Stimulated activated CD8-positive, alpha-beta memory T cell treated with anti-CD3 and anti-CD28 coated beads, Interleukin-4, amount 100 ng/mL, for 24 hours (primary cell): Measurements from ENCODE around the gene PLB1.
"Not testable (repeated sequence)": the region's sequence is repeated elsewhere in the genome, so short reads cannot be mapped to it uniquely, and the experiment has no call there.

Source experiments
- DNase-seq: peaks from one replicate; pipeline ENCODE4 v3.0.0-alpha.2; 2020; ENCODE audit warnings: low read depth

The PLB1 gene

DNA sequence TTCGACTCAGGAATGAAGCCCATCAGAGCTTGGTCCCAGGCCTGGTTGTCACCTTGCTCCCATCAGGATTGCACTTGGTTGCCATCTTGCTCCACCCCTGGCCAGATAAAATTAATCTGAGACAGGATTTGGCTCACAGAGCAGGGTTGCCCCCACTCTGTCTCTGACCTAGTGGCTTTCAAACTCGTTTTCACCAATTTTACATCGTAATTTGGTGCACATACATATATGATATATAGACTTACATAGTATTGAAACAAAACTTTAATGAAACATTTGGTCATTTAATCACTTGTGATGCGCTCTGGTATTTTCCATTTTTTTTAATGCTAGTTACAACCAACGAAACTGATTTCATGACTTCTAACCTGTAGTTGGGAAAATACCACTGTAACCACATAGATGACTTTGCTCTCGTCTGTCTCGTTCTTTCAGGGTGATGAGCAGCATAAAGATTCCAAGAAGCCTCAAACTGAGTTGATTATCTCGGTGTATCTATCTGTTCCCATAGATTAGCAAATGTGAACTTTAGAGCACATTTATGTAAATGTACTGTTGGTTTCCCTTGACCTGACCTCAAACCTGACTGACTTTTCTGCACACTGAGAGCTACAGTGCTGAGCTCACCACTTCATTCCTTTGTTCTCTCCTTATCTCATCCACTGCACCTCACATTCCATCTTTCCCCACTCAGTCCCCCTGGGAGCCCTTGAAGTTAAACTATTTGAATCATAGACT is 30.5 kb upstream of the PLB1 start:
- DNase-seq = no peak

DNA sequence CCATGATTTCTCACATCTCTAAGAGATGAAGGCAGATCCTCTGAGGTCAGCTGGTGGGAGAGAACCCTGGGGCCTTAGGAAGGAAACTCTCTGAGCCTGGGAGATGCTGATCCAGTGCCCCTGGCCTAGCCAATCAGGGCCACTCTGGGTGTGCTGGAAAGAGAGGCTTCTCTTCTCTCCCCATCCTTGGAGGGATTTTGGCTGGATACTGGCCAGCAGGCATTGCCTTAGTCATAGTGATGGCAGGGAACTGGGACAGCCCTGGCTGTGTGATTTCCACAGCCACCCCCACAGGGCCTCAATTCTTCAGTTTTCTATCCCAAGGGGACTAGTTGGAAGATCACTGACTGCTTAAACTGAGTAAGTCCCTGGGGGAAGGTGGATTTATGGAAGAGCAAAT is 26.6 kb upstream of the PLB1 start:
- DNase-seq = no peak

DNA sequence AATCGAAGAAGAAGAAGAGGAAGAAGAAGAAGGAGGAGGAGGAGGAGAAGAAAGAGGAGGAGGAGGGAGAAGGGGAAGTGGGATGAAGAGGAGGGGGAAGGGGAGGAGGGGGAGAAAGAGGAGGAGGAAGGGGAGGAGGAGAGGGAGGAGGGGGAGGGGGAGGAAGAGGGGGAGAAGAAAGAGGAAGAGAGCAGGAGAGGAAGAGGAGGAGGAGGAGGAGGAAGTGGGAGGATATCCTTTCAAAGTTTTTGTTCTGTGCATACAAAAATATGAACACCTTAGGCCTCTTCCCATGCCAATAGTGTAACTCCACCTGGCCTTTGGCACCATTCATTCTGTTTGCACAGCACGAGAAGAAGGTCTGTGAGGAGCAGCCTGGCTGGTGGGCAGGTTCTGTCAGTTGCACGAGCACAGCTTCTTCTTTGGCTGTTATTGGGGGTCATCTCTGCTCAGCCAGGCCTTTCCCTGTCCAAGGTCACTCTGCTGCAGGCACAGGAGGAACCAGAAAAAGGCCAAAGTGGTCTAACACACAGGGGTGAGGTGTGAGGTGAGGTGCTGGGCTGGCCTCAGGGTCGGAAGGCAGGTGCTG is 25.8 kb upstream of the PLB1 start:
- DNase-seq = no peak

DNA sequence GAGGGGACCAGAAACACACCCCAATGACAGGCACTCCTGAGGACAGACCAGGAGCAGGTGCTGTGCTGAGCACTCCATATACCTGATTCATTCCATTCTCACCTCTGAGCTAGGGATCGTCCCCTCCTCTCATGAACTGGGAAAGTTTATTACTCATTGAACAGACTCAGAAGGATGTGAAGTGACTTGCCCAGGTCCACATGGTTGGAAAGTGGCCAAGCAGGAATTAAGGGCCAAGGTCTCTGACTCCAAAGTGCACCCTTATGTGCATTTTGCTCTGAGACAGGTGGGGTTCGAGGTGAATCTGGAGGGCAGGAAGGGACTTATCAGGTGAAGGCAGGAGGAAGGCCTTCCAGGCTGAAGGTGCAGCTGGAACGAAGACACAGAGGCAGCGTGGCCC is 25.1 kb upstream of the PLB1 start:
- DNase-seq = no peak

DNA sequence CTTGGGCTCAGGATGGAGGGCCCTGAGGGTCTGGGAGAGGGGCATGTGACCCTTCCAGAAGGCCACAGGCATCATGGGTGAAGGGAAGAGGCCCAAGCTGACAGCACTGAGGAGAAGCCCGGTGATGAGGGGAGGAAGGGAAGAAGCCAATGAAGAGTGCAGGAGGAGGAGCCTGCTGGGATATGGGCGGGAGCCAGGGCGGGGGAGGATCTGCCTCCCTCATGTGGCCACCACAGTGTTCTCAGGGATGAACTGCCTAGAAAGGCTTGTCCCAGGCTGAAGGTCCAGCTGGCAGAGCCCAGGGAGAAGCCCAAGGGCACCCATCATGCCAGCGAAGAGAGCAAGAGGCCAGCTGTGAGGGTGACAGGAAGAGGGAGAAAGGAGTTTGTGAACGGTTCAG is 24.6 kb upstream of the PLB1 start:
- DNase-seq = no peak

DNA sequence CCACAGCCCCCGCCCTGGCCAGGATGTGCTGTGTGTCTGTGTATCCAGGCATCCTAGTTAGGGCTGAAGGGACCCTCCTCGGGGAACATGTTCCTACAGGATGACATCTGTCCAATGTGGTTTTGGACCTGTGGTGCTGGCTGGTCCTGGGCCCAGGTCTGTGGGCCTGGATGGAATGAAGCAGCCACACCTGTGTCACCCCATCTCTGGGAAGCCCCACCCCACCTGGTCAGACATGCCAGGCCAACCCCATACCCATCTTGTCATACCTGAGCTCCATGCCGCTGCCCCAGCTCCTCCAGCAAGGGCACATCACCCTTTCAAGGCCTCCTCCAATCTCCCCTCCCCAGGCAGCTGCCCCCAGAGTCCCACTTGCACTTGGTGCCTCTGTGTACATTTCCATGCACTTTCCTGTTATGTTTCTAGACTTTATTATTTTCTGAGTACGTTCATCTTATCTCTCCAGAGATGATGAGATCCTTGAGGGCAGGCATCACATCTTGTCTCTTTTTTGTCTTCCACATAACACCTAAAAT is 24.1 kb upstream of the PLB1 start:
- DNase-seq = no peak

DNA sequence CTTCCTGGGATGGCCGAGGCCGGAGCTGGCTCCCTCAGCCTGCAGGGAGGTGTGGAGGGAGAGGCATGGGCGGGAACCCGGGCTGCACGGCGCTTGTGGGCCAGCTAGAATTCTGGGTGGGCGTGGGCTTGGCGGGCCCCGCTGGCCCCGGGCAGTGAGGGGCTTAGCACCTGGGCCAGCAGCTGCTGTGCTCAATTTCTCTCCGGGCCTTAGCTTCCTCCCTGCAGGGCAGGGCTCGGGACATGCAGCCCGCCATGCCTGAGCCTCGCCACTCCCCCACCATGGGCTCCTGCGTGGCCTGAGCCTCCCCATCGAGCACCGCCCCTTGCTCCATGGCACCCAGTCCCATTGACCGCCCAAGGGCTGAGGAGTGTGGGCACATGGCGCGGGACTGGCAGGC is 23.2 kb upstream of the PLB1 start:
- DNase-seq = not testable (repeated sequence)

DNA sequence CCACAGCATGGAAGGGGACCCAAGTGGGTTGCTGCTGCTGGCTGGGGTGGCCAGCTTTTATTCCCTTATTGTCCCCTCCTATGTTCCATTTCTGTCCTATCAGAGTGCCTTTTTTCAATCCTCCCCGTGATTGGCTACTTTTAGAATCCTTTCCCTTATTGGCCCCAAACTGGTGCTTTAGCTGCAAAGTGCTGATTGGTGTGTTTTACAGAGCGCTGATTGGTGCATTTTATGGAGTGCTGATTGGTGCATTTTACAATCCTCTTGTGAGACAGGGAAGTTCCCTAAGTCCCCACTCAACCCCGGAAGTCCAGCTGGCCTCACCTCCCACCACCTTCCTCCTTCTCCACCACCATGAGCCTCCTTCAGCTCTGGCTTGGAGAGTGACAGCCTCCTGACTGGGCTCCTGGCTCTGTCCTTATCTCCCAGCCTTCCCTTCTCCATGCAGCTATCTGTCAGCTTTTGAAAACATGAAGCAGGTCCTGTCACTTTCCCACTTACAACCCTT is 20.7 kb upstream of the PLB1 start:
- no peak for DNase-seq

DNA sequence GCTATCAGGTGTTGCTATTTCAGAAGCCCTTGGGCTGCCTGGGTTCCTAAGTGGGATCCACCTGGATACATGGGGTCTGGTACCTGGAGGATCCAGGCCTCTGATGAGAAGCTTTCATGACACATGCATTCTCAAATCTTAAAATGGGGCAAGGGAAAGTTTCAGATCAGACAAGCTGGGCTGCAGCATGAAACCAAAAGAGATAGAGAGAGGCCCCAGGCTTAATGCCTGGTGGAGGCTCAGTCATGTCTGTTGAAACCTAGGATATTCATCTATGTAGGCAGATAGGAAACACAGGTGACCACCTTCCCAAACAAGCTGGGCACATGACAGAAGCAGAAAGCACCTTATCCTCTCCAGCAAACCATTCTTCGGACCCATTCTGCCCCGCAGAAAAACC is 18.8 kb upstream of the PLB1 start:
- DNase-seq = no peak

DNA sequence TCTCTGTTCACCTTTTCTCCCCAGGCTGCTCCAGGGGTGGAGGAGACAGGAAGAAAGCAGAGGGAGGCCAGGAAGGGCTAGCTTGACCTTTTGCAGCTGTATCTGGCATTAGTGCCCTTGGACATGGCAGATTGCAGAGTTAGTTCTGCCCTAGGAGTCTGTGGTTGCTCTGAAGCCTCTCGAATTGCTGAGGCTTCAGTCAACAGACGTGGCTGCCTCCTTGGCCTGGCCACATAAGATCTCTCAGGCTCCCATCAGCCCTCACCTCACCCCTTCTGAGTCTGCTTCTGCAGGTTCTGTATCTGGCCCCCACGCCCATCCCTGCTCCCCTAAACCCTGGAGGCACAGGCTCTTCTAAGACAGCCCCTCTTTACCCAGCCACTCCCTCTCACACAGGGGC is 18.2 kb upstream of the PLB1 start:
- no peak for DNase-seq

DNA sequence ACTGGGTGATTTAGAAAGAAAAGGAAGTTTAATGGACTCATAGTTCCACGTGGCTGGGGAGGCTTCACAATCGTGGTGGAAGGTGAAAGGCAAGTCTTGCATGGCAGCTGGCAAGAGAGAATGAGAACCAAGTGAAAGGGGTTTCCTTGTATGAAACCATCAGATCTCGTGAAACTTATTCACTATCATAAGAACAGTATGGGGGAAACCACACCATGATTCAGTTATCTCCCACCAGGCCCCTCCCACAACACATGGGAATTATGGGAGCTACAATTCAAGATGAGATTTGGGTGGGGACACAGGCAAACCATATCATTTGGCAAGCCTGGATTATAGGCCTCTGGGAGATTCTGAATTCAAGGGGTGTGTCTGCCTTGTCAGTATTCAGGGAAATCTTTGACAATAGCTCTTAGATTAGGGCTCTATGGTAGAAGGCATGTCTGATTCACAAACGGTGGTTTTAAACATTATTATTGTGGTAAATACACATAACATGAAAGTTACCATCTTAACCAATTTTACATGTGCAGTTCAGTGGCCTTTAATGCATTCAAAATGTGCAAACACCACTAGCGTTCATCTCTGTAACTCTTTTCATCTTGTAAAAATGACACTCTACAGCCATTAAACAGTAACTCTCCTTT is 15.3 kb upstream of the PLB1 start:
- DNase-seq = no peak

DNA sequence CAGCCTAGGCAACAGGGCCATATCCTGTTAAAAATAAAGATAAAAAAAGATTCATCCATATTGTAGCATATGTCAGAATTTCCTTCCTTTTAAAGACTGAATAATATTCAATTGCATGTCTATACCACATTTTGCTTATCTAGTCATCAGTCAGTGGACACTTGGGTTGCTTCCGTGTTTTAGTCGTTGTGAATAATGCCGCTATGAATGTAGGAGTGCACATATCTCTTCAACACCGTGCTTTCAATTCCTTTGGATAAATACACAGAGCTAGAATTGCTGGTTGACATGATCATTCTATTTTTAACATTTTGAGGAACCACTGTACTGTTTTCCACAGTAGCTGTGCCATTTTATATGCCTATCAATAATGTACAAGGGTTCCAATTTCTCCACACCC is 14.0 kb upstream of the PLB1 start:
- DNase-seq = no peak

DNA sequence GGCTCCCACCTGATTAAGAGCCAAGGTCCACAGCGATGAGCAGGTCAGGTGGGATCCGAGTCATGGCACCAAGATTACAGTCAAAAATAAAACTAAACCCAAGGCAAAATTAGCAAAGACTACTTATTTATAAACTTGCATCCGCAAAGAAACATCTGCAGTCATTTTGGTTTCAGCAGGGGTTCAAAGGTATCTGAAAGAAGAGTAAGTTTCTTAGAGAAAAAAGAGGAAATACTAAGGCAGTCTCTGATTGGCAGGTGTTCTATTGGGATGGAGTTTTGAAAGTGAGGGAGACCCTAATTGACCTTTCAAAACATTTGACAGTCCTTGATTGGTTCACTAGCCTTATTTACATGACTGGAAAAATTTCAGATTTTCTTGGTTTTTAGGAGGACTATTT is 11.0 kb upstream of the PLB1 start:
- DNase-seq = no peak

DNA sequence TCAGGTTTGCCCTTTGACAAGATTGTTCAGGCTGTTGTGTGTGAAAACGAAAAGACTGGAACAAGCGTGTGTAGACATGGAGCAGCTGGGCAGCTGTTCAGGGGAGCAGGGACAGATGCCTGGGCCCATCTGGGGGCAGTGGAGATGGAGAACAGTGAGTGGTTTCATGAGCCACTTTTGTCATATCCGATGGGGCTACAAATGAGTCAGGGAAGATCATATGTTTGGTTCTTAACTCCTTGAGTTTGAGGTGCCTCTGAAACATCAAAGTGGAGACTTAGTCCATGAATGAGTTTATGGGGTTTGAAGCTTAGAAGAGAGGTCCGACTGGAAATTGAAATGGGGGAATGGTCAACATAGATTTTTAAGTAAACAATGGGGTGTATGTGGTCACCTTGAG is 9.3 kb upstream of the PLB1 start:
- DNase-seq = no peak

DNA sequence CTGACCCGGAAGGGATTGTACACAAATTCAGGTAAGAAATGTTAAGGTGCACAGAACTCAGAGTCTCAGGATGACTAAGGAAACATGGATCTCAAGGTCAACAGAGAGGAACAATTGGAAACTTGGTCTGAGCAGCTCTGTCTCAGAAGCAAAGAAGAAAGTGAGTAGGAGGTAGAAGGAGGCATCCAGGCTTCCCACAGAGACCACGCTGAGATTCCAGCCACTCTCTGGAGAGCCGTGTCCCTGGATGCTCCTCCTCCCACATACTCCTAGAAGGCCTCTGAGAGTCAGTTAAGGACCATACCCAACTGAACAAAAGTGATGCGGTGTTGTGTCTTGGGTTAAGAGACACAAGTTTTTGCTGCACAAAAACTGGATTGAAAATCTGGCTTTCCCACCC is 8.6 kb upstream of the PLB1 start:
- no peak for DNase-seq

DNA sequence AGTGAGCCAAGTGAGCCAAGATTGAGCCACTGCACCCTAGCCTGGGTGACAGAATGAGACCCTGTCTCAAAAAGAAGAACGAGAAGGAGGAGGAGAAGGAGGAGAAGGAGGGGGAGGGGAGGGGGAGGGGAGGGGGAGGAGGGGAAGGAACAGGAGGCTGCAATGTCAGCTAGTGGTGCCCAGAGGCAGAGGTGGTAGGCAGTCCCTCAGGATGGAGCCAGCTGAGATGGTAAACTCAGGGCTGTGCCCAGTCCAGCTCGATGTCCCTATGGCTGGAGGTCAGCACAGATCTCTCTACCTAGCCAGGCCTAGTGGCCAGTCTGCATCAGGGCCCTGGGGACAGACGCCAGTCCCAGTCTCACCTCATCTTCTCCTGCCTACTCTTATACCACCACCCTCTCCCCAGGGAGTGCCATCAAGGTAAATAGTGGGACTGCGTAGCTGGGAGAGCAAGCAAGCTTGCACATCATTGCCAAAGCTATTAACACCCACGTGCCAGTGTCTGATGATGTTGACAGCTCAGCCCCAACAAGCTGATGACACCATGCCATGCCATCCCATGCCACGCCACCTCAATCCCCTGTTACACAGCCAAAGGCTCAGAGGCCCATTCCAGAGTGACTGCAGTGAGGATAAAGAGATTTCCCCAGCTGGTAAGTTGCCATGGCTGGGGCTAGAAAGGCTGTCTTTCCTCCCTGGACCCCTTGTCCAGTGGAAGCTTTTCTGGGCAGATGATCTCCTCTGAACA is 7.6 kb upstream of the PLB1 start:
- DNase-seq = no peak

DNA sequence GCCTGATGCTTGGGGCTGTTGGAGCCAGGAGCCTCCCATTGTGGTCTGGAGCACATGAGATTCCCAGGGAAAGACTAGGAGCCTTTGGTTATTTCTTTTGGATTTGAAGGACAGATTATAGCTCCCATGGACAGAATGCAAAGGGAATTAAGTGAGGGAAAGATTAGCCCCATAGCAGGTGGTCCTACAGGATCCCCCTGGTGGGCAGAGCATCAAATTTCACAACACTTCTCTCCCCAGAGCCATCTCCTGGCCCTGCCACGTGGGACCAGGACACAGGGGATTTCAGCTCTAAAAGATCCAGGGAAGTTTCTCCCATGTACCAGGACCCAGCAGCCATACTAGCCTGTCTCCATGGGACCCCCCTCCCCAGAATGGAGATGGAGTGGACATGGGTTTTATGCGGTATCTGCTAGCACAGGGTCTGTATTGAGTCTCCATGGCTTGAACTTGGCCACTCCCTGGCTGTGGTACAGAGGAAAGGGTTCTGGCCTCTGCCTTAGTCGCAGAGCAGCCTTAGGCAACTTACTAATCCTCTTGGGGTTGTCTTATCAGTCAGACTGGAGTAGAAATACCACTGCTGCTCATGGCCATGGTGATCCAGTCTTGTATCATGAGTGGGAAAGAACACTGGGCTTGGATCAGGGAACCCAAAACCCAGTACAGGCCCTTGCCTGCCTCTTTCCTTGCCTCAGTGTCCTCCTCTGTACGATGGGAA is 6.8 kb upstream of the PLB1 start:
- no peak for DNase-seq

DNA sequence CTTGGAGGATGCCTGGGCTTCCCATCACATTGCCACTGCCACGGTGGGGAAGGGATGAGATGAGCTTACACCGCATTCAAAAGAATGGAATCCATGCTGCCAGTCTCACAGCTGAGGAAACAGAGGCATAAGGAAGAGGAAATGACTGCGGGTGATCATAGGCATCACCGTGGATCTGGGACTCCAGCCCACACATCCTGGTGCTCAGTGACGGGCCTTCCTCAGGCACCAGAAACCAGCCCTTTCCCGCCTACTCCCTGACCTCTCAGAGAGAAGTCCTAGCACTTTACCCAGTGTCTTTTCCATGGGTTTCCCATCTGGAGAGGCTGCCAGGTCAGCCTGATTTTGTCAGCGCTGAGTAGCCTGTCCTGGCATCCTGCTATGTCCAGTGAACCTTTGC is 5.3 kb upstream of the PLB1 start:
- DNase-seq = no peak

DNA sequence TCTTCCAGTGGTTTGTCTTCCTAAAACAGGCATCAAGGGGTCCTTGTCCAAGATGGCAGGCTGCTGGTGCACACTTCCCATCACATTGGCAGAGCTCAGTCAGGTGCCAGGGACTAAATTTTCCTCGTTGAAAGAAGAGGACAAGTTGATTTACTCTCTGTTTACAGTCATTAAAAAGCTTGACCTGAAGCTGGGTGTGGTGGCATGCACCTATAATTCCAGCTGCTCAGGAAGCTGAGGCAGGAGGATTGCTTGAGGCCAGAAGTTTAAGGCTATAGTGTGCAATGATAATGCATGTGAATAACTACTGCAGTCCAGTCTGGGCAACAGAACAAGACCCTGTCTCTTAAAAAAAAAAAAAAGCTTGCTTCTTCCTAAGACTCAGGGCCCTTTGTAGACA is 3.6 kb upstream of the PLB1 start:
- no peak for DNase-seq

DNA sequence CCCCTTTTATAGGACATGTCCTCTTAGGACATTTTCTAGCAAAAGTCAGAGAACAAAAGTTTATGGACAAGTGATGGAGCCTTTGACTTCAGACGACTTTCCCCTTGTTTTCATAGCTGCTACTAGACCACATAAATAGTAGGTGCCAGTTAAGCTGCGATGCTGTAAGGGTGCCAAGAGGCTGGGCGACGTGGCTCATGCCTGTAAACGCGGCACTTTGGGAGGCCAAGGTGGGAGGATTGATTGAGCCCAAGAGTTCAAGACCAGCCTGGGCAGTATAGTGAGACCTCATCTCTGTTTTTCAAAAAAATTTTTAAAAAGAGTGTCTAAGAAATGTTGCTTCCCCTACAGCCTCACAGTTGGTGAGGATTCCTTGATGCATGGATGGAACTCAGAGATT is 2.2 kb upstream of the PLB1 start:
- DNase-seq = no peak

DNA sequence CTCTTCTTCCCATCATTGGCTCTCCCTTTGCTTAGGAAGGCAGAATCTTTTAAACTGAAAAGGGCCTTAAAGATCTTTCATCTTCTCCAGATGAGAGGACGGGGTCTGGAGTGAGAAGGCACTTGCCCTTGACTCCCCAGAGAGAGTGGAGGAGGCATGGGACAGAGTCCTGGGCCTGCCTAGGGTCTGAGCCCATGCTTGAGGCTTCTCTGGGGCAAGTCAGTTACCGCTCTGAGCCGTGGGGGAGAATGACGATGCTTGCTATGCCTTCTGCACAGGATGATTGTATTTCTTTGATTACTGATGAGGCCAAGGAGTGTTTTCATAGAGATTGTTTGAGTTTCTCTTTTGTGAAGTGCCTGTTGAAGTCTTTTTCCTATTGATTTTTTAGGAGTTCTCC is 921 bp downstream of the PLB1 start:
- no peak for DNase-seq

DNA sequence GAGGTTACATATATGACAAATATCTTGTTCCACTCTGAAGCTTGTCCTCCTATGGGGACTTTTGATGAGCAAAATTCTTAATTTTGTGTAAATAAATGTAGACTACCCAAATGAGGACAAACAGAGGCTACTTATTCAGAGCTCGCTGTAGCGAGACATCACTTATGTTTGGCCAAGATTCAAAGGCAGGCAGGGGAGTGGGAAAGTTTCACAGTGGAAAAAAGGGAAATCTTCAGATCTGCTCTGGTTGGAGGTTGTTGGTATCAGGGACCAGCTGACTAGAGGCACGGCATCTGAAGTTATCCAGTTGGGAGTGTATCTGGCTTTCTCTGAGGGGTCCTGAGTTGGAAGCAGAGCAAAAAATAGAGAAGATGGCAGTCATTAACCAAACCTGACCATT is 1.3 kb downstream of the PLB1 start:
- DNase-seq = no peak
